HG03354 (cell line): ENCODE results near the gene PICALM.
A peak's percentile ranks its signal among the peaks of the same experiment; 100 is the strongest.

Experiments used
- ATAC-seq: cut with Tn5 transposase; IDR thresholded peaks from one replicate; pipeline ENCODE4 v1.9.1; 2021; ENCODE audit warnings: mild to moderate bottlenecking; ENCODE audit not compliant: unreplicated experiment, poor library complexity, severe bottlenecking

Gene PICALM

GRCh38 chr11:86087256-86087655 lies 18.4 kb upstream of the PICALM start:
- no peak for ATAC-seq

GRCh38 chr11:86081455-86081854 lies 12.6 kb upstream of the PICALM start:
- ATAC-seq, result no peak

- ATAC-seq, result no peak
Observed at GRCh38 chr11:86079421-86079820, 10.5 kb upstream of the PICALM start.

- ATAC-seq, result no peak
Observed at GRCh38 chr11:86073948-86074347, 5.1 kb upstream of the PICALM start.

GRCh38 chr11:86072211-86072610 lies 3.3 kb upstream of the PICALM start:
- ATAC-seq, result no peak

GRCh38 chr11:86070142-86071056 lies 1.5 kb upstream of the PICALM start:
- ATAC-seq, result no peak

- ATAC-seq, result peak; percentile 66
Observed at GRCh38 chr11:86069408-86070101, 671 bp upstream of the PICALM start.

- peak; percentile 17 for ATAC-seq
Observed at GRCh38 chr11:86068138-86068871, 579 bp downstream of the PICALM start.

GRCh38 chr11:86067851-86068137 lies 1.1 kb downstream of the PICALM start:
- no peak for ATAC-seq

- no peak for ATAC-seq
Observed at GRCh38 chr11:86067009-86067850, 1.7 kb downstream of the PICALM start.

- no peak for ATAC-seq
Observed at GRCh38 chr11:86066657-86067008, 2.3 kb downstream of the PICALM start.

GRCh38 chr11:86066033-86066432 lies 2.9 kb downstream of the PICALM start:
- ATAC-seq, result no peak

GRCh38 chr11:86064220-86064803 lies 4.6 kb downstream of the PICALM start:
- no peak for ATAC-seq

GRCh38 chr11:86063536-86063935 lies 5.3 kb downstream of the PICALM start:
- no peak for ATAC-seq

- ATAC-seq, result no peak
Observed at GRCh38 chr11:86062719-86063118, 6.2 kb downstream of the PICALM start.

- no peak for ATAC-seq
Observed at GRCh38 chr11:86061483-86062205, 7.2 kb downstream of the PICALM start.

GRCh38 chr11:86060544-86060943 lies 8.3 kb downstream of the PICALM start:
- ATAC-seq, result no peak

GRCh38 chr11:86058360-86058759 lies 10.5 kb downstream of the PICALM start:
- ATAC-seq, result no peak

- ATAC-seq, result peak; percentile 46
Observed at GRCh38 chr11:86056351-86056854, 12.5 kb downstream of the PICALM start.
